Osteocyte (in vitro differentiated cells): ENCODE data around the gene CNFN. TPM values are rescaled to one million over a fixed set of nuclear protein-coding genes. Genes with fewer than 3 reads are reported as not detected.

ENCODE experiments used
- DNase-seq: peaks from one replicate; pipeline ENCODE4 v3.0.0; 2021; ENCODE audit warnings: mixed read lengths; ENCODE audit not compliant: unreplicated experiment; ENCODE audit errors: extremely low spot score
- H3K27ac Mint-ChIP-seq: one replicate; pipeline ENCODE4 v1.8.0; 2021; ENCODE audit warnings: mild to moderate bottlenecking, mixed read lengths; ENCODE audit not compliant: unreplicated experiment
- H3K27me3 Mint-ChIP-seq: one replicate; pipeline ENCODE4 v1.8.0; 2021; ENCODE audit warnings: mixed read lengths; ENCODE audit not compliant: unreplicated experiment
- H3K36me3 Mint-ChIP-seq: one replicate; pipeline ENCODE4 v1.8.0; 2021; ENCODE audit warnings: mixed read lengths; ENCODE audit not compliant: unreplicated experiment
- H3K4me1 Mint-ChIP-seq: one replicate; pipeline ENCODE4 v1.8.0; 2021; ENCODE audit warnings: mixed read lengths; ENCODE audit not compliant: unreplicated experiment
- H3K4me3 Mint-ChIP-seq: one replicate; pipeline ENCODE4 v1.8.0; 2021; ENCODE audit warnings: mild to moderate bottlenecking, moderate library complexity, mixed read lengths; ENCODE audit not compliant: unreplicated experiment
- H3K9me3 Mint-ChIP-seq: one replicate; pipeline ENCODE4 v1.8.0; 2021; ENCODE audit warnings: mixed read lengths; ENCODE audit not compliant: unreplicated experiment
- CTCF ChIP-seq: fragments of 200-600 bp; sonication (generic); IDR thresholded peaks from 2 replicates; pipeline ENCODE4 v1.5.0; 2021; ENCODE audit warnings: antibody characterized with exemption, mild to moderate bottlenecking, moderate library complexity
- total RNA-seq: library from RNA; stranded (reverse); gene quantifications from 2 replicates; pipeline ENCODE4 v1.2.1, GENCODE V29; 2021

The CNFN gene
- total RNA-seq, 1 donor from 2014 or later, result not detected

GRCh38 chr19:42423462-42424344, 33.6 kb upstream of the CNFN start:
- Mint-ChIP-seq H3K4me1 (peaks cover 25% of the 10 kb centered on the region), H3K36me3 (no peaks in the 10 kb centered on the region), H3K27ac (peak overlapping the region; percentile 76), H3K9me3 (no peaks in the 10 kb centered on the region), H3K4me3 (peak overlapping the region; percentile 92), H3K27me3 (no peaks in the 10 kb centered on the region)
- DNase-seq, result peak; percentile 93
- no peak for TF ChIP-seq CTCF

GRCh38 chr19:42422901-42423461, 32.9 kb upstream of the CNFN start:
- TF ChIP-seq CTCF, result no peak
- Mint-ChIP-seq H3K27ac (peak overlapping the region; percentile 76), H3K4me1 (peaks cover 25% of the 10 kb centered on the region), H3K36me3 (no peaks in the 10 kb centered on the region), H3K9me3 (no peaks in the 10 kb centered on the region), H3K27me3 (no peaks in the 10 kb centered on the region), H3K4me3 (peak overlapping the region; percentile 92)
- DNase-seq, result no peak

GRCh38 chr19:42422092-42422900, 32.2 kb upstream of the CNFN start:
- H3K36me3 Mint-ChIP-seq, result no peaks in the 10 kb centered on the region
- peak overlapping the region; percentile 92 for H3K4me3 Mint-ChIP-seq
- no peak for DNase-seq
- H3K4me1 Mint-ChIP-seq, result peaks cover 25% of the 10 kb centered on the region
- peak overlapping the region; percentile 76 for H3K27ac Mint-ChIP-seq
- no peak for TF ChIP-seq CTCF
- H3K9me3 Mint-ChIP-seq, result no peaks in the 10 kb centered on the region
- H3K27me3 Mint-ChIP-seq, result no peaks in the 10 kb centered on the region

GRCh38 chr19:42421591-42422031, 31.5 kb upstream of the CNFN start:
- H3K9me3 Mint-ChIP-seq, result no peaks in the 10 kb centered on the region
- no peak overlapping the region for H3K4me3 Mint-ChIP-seq
- H3K4me1 Mint-ChIP-seq, result peaks cover 25% of the 10 kb centered on the region
- DNase-seq, result no peak
- H3K27ac Mint-ChIP-seq, result no peak overlapping the region
- no peak for TF ChIP-seq CTCF
- H3K36me3 Mint-ChIP-seq, result no peaks in the 10 kb centered on the region
- H3K27me3 Mint-ChIP-seq, result no peaks in the 10 kb centered on the region

- no peak for DNase-seq
- no peak overlapping the region for H3K27ac Mint-ChIP-seq
- peaks cover 25% of the 10 kb centered on the region for H3K4me1 Mint-ChIP-seq
- no peak overlapping the region for H3K4me3 Mint-ChIP-seq
- no peak for TF ChIP-seq CTCF
- no peaks in the 10 kb centered on the region for H3K9me3 Mint-ChIP-seq
- H3K36me3 Mint-ChIP-seq, result no peaks in the 10 kb centered on the region
- no peaks in the 10 kb centered on the region for H3K27me3 Mint-ChIP-seq
These were observed 31.0 kb upstream of the CNFN start for GRCh38 chr19:42421101-42421500.
